KBM-7 (cell line): ENCODE results near the gene FKBP10.

Experiments used
- DNase-seq: peaks from one replicate; pipeline ENCODE4 v3.0.0-alpha.2; 2015
- in situ Hi-C: fragments of 300-500 bp; cut with MboI; formaldehyde crosslinking; loops from 2 replicates; pipeline ENCODE4 v1.14.3; 2020; ENCODE audit warnings: low sequenced_read_pairs, low pct_unique_long_range_greater_than_20kb, mixed read lengths

The FKBP10 gene

DNA sequence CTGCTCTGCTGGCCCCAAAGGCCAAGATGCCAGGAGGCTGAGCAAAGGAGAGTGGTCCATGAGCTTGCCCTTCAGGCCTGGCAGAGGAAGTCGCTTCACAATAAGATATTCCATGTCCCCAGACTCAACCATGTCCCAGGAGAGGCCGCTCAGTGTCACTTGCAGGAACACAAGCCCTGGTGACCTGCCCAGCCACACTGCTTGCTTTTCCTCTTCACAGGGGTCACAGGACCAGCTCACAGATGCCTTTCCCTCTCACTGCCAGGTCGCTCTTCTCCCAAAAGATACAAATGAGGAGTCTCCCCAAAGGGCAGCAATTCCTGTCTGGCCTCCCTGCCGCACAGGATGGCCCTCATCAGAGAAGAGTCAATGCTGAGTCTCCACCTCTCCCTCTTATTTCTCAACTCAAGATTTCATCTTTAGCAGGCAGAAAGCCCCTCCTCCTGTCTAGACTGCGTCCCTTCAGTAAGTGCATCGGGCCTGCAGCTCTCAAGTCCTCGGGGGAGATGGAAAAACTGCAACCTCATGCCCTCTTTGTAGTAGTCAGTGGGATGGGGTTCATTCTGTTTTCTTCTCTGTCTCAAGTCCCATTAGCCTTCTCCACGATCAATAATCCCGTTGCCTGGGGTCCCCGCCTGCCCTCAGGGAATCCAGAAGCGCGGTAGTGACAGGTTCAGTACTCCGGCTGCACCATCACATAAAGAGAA is 31.2 kb upstream of the FKBP10 start:
- no peak for DNase-seq
- in situ Hi-C loops: no loop called here

DNA sequence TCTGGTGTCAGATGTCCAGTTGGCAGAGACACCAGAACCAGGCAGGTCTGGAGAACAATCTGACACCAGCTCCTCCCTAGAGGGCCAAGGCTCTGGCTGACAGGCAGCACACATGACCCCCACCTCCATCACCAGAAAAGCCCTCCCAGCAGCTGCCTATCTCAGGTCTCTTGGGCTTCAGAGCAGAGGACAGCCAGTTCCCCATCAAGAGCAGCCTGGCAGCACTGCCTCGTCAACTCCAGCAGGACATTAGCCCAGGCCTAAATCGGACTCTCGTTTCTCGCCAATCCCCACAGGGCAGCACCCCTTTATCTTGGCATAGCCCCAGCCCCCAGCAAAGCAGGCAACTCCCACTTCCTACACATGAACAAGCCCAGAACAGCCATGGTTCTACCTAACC is 30.7 kb upstream of the FKBP10 start:
- in situ Hi-C loops: no loop called here
- no peak for DNase-seq

DNA sequence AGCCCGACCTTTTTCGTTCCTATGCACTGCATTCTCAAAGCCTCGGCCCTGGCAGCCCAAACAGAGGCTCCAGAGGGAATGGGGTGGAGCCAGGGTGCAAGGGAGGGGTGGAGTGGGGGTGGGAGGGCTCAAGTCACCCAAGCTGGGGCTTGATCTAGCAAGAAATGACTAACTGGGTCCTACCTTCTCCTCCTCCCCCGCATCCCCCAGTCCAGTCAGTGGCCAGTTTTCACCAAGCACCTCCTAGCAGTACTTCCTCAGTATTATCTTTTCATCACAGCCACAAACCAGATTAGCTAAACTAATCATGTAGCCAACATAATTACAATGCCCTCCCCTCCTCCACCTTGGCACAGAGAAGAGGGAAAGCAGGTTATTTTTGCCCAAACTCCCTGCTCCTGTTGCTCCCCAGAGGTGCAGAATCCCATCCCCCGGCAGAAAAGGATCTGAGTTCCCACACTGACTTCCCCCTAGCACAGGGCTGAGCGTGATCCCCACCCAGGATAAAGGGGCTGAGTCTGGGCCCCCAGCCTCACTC is 28.5 kb upstream of the FKBP10 start:
- in situ Hi-C loops: no loop called here
- peak; percentile 93 for DNase-seq

DNA sequence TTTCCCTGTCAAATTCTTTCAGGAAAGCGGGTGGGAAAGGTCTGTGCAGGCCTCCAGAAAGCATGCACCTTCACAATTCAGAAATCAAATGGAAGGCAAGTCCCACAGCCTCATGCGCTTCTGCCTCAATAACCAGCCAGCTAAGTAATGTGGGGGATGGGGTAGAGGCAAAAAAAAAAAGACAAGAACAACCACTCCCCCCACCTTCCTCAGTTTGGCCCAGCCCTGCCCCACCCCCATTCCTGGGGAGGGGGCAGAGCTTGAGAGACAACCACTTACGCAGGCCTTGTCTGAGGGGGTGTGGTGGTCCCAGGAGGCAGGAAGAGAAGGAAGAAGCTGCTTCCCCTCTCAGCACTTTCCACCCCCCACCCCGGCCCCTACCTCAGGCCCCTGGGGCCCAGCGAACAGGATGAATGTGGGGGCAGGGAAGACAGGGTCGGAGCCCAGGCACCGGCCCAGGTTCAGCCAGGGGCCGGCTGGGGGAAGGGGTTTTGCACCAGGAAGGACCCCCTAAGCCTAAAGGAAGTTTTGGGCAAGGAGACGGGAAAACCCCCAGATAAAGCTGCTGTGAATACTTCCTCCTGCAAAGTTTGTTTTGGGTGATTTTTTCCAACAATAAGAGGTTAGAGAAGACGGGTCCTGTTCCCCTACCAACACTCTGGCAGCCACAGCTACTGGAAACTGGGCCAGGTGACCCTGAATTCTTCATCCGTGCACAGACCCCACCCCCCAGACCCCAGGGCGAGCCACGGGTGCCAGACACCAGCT is 27.5 kb upstream of the FKBP10 start:
- in situ Hi-C loops: no loop called here
- DNase-seq: peak; percentile 96

DNA sequence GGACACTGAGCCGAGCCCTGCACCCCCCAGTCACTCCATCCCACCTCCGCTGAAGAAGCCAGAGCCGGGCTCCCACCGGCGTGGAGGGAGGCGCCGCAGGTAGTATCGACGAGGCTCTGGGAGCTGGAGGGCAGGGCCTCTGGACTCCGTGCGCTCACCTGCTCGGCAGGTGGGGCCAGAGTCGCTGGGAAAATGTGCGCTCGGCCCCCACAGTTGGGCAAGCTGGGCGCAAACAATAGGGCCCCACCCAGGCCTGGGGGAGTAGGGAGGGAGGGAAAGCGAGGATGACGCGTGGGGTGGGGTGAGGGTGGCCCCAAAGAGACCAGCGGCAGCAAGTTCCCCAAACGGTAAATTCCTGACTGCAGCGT is 27.0 kb upstream of the FKBP10 start:
- DNase-seq: peak; percentile 27
- in situ Hi-C loops: no loop called here

DNA sequence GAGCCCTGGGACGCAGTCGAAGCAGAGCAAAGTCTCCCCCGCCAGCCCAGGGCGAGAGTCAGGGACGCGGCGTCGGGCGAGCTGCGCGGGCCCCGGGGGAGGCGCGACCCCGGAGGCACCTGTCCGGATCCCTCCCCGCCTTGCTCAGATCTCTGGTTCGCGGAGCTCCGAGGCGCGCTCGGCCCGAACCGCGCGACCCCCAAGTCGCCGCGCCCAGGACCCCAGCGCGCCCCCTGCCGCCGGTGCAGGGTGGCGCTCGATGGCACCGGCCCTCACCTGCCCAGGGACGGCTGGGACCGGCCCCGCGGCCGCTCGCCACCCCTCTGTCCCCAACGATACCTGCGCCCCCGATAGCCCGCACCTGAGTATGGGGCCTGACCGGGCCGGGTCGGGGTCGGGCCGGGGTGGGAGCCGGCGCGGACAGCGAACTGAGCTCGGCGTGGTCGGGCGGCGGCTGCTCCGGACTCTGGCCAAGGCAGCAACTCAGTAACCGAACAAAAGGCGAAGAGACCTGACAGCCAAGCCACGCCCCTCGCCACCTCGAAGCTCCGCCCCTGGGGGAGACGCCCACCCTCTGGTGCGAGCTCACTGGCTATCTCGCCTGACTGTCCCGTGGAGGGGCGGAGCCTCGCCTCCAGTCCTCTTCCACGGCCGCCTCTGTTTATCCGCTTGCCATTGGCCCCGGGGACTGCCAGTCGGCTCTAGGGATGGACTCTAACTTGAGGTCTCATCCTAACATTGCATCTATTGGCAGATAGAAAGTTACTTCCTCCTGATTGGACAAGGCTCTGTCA is 26.4 kb upstream of the FKBP10 start, which contains the start of gene JUP:
Gene JUP, minus strand, starts transcription at position 485 of the 794 bp plus-strand sequence. CDS start 14,857 bp downstream, outside the sequence.
- DNase-seq: peak; percentile 99
- in situ Hi-C loops: no loop called here

DNA sequence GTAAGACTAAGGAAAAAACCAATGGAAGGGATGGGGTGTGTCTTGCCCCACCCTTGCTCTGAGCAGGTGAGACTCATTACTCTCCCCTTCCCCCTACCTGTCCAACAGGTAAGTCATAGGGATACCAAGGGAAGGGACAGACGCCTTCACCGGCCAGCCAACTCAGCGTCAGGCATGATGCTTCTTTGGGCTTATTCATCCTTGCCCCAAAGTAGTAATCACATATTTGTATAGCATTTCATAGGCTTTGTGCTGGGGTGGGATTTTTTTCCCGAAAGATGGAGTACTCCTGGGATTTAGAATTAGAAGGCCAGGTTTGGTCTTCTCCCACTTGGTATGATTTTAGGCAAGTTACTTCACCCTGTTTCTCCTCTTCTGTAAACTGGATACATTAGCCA is 25.8 kb upstream of the FKBP10 start:
- in situ Hi-C loops: no loop called here
- no peak for DNase-seq

DNA sequence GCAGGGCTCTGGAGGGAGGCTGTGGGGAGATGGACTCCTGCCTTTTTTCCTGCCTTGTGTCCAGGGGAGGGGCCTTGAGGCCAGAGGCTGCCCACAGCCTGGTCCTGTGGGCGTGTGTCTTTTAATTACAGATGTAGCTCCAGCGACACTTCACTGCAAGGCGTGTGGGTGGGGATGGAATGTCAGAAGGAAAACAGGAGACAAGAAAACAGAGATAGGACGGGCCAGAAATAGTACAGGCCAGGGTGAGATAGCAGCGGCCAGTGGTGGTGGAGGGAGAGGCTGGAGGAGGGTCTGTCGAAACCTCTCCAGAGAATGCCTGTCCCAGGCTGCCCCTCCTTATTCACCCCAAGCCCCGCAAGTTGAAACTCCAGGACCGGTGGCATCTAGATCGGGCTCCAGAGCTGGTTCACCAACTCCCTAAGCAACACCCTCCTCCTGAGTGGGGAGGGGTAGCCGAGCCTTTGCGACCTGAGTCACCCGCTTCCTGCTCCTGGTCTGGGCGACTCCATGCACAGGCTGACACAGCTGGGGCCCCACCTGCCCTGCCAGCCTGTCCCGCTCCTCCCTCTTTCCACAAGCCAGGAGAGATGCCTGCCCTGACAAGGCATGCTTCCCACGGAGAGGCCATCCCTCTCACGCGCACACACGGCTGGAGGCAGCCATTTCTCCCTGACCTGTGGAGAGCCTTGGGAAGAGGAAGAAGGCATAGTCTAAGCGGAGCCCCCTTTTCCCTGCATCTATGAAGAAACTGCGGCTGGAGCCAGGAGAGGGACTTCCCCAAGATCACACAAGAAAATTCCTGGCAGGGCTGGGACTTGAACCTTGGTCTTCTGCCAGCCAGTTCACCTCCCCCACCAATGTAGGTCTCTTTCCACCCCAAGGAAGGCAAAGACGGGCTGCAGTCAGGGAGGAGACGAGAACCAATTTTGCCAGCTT is 19.7 kb upstream of the FKBP10 start:
- peak; percentile 37 for DNase-seq
- in situ Hi-C loops: no loop called here

DNA sequence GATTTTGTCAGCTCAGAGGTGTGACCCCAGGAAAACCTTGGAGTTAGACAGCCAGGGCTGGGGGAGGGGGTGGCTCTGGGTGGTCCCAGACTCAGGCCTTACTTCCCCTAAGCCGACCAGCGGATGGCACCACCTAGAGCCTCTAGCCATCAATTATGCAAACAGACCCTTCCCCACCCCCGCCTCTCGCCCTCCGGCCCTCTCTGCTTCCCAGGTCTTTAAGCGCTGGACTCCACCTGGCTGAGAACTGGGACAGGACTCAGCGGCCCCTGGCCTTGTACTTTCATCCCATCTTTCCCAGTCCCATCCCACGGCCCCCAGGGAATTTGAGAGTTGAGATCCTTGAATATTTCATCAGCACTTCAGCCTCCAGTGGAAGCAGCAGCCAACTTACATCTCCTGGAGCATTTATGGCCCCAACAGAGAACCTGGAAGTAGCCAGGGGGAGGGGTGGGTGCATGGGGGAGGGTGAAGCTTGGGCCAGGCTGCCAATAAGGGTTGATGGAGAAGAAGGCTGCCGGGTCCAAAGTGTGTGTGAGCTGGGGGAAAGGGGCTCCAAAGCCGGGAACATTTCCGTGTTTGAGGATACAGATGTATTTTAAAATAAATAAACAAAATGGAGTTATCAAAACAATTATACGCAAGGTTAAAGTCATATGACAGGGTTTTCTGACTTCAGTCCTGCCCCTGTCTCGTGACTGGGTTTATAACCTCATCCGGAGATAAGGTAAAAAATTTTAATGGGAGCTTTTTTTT is 18.8 kb upstream of the FKBP10 start:
- DNase-seq: no peak
- in situ Hi-C loops: no loop called here

DNA sequence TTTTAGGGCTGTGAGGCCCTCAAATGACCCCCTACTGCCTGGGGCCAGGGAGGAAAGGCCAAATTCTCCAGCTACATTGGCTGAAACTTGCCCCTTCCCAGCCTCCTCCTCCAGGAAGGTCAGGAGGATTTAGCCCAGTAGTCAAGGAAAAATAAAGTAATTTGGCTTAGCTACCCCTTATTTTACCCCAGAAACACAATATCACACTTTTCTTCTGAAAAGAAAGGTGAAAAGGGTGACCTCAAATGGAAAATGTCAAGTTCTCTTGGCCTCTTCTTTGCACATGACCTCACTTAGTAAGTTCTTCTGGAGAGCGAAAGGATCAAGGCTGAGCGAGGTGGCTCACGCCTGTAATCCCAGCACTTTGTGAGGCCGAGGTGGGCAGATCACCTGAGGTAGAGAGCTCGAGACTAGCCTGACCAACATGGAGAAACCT is 18.2 kb upstream of the FKBP10 start:
- in situ Hi-C loops: no loop called here
- DNase-seq: no peak

DNA sequence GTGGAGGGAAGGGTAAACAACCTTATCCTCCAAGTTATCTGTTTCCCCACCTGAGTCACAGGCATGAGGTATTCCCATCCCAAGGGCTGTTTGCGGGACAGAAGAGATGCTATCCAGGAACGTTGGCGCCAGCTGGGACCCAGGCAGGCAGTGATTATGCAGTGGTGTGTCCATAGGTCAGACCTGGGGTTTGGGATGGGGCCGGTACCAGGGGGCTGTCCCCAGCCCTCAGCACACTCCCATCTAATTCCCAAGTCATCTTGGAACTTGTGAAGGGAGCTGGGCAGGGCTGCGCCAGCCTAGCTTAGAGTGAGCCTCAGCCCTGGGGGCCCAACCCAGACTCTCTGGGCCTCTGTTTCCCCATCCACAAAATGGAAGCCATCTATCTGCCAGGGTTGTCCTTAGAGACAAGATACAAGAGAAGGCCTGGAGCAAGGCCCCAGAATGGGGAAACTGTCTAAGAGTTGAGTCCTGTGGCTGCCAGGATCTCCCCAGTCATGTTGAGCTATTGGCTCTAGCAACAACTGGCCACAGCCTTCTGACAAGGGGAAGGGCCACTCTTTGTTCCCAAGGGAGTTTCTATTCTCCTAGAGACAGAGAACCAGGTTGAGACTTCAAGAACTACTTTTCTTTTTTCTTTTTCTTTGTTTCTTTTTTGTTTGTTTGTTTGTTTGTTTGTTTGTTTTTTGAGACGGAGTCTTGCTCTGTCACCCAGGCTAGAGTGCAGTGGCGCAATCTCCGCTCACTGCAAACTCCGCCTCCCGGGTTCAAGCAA is 16.5 kb upstream of the FKBP10 start:
- in situ Hi-C loops: no loop called here
- no peak for DNase-seq

DNA sequence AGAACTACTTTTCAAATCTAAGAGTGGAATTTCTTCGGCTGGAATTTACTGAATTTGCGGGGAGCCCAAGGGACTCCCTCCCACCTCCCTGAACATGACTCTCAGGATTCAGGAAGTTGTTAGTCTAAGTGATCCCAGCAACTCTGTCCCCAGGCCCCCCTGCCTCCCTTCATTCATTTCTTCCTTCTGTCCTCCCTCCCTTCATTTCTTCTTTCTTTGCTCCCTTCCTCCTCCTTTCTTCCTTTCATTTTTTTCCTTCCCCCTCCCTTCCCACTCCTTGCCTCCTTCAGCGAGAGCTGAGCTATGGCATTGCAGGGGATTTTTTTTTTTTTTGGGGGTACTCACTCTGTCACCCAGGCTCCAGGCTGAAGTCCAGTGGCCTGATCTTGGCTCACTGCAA is 15.4 kb upstream of the FKBP10 start:
- in situ Hi-C loops: no loop called here

DNA sequence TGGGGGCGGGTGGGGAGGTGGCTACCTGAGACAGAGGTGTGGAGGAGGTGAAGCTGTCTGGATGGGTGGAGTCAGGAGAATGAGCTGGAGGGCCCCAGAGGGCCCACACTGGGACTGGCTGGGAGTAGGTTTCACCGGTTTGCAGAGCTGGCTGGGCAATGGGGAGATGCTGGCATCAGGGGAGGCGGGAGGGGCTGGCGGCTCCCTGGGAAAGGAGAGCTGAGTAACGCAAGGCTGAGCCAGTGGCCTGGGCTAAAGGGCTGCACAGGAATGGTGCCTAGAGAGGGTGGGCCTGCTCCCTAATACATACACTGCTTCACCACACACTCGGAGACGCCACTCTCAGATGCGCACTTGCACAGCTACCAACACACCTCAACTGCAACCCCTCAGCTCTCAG is 13.4 kb upstream of the FKBP10 start:
- no peak for DNase-seq
- in situ Hi-C loops: no loop called here

More for the DNA sequence above, 15.4 kb upstream of the FKBP10 start:
- DNase-seq: no peak

DNA sequence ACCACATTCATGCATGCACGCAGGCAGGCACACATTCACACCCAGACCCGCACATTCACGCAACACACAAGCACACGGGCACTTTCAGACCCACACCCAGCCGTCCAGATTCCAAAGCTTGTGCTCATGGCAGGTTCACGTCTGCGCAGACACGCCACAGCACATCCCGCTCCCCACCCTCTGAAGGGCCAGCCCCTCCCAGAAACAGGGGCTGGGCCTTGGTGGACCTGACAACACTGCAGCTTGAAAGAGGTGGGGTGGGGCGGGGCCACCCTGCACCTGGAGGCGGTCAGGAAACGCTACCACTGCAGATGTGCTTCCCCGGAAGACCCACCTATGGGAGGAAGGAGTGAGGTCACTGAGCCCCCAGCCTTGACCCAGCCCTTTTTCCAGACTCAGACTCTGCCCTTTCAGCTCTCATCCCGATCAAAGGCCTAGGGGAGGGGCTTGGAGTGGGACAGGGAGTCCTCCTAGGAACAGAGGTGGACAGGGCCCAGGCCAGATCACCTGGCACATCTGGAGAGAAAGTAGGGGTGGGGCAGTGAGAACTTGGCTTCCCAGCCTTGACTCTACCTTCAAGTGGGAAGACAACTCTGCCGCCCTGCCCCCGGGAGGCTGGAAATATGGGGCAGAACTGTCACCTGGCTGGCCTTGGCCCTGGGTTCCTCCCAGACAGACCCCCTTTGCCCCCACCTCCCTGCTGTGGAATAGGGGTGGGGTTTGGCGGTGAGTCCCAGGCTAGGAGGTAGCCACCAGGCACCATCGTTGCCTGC is 12.0 kb upstream of the FKBP10 start:
- in situ Hi-C loops: no loop called here
- DNase-seq: no peak

DNA sequence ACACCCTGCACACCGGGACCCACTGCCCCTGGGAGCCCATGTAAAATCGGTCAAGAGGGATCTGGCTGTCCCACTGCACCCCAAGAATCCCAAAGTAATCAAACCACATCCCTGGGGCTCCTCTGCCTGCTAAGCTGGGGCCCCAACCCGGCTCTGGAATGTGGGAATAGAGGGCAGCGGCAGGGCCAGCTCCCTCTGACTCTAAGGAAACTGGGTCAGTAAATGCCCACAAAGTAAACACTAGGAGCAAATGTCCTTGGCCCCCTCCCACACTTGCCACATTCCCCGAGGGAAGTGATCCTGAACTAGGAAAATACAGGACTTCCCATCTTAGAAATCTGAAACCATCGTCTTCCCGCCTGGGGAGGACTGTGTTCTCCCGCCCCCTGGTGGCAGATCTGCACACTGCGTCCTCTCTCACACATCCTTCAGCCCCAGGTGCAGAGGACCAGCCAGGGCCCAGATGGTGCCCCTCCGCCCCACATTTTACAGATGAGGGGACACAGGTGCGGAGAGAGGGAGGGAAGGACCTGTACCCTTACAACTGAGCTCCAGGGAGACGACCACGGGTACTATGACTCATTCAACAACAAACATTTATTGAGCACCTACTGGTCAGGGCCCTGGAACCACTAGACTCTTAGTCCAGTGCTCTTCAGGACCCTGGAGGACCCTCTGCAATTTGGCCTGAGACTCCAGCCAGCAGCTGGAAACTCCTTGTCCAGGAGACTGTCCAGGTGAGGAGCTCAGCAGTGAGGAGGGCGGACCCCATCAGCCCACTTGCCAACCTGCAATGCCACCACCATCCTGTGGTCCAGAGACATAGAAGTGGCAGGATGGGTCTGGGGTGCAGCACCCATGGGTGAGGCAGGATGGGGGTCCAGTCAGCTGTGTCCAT is 11.2 kb upstream of the FKBP10 start:
- in situ Hi-C loops: no loop called here
- DNase-seq: peak; percentile 80
